Glutamatergic neuron (in vitro differentiated cells): ENCODE data around the gene ABCD3. TPM values are rescaled to one million over a fixed set of nuclear protein-coding genes. Genes with fewer than 3 reads are reported as not detected.

Source experiments
- DNase-seq: peaks from one replicate; pipeline ENCODE4 v3.0.0; 2022
- H3K27ac Mint-ChIP-seq: one replicate; pipeline ENCODE4 v1.8.0; 2020; ENCODE audit warnings: mild to moderate bottlenecking, mixed read lengths, inconsistent platforms; ENCODE audit not compliant: unreplicated experiment
- H3K27me3 Mint-ChIP-seq: one replicate; pipeline ENCODE4 v1.8.0; 2020; ENCODE audit warnings: mild to moderate bottlenecking, moderate library complexity, mixed read lengths, inconsistent platforms; ENCODE audit not compliant: unreplicated experiment
- H3K36me3 Mint-ChIP-seq: one replicate; pipeline ENCODE4 v1.8.0; 2020; ENCODE audit warnings: mild to moderate bottlenecking, mixed read lengths, inconsistent platforms; ENCODE audit not compliant: unreplicated experiment
- H3K4me1 Mint-ChIP-seq: one replicate; pipeline ENCODE4 v1.8.0; 2020; ENCODE audit warnings: mild to moderate bottlenecking, low read depth, mixed read lengths, inconsistent platforms; ENCODE audit not compliant: unreplicated experiment
- H3K4me3 Mint-ChIP-seq: one replicate; pipeline ENCODE4 v1.8.0; 2020; ENCODE audit warnings: mild to moderate bottlenecking, mixed read lengths, inconsistent platforms; ENCODE audit not compliant: unreplicated experiment
- H3K9me3 Mint-ChIP-seq: one replicate; pipeline ENCODE4 v1.8.0; 2020; ENCODE audit warnings: mild to moderate bottlenecking, moderate library complexity, mixed read lengths, inconsistent platforms; ENCODE audit not compliant: unreplicated experiment
- CTCF ChIP-seq: fragments of 200-600 bp; sonication (generic); IDR thresholded peaks from one replicate; pipeline ENCODE4 v1.5.0; 2021; ENCODE audit not compliant: partially characterized antibody, unreplicated experiment
- total RNA-seq: library from RNA; stranded (reverse); fragmentation: NEBNext Ultra II Directional; extraction: Animal tissue kit (Norgen Biotek cat#: 25700); gene quantifications from one replicate; pipeline ENCODE4 v1.2.1, GENCODE V29; 2021; ENCODE audit not compliant: unreplicated experiment

ABCD3 gene
- total RNA-seq, 1 donor from 2014 or later = 26.0 TPM

GRCh38 chr1:94550800-94551241, 132.6 kb downstream of the ABCD3 start:
- Mint-ChIP-seq H3K9me3 (peaks cover 2% of the 10 kb centered on the region), H3K27ac (peak overlapping the region; percentile 57), H3K27me3 (peaks cover 5% of the 10 kb centered on the region), H3K4me1 (peaks cover 53% of the 10 kb centered on the region), H3K4me3 (peak overlapping the region; percentile 21), H3K36me3 (no peaks in the 10 kb centered on the region)
- no peak for DNase-seq
- no peak for TF ChIP-seq CTCF

GRCh38 chr1:94551449-94551848, 133.3 kb downstream of the ABCD3 start:
- peaks cover 2% of the 10 kb centered on the region for H3K9me3 Mint-ChIP-seq
- no peak for TF ChIP-seq CTCF
- DNase-seq = no peak
- H3K4me3 Mint-ChIP-seq = peak overlapping the region; percentile 21
- peaks cover 53% of the 10 kb centered on the region for H3K4me1 Mint-ChIP-seq
- peaks cover 5% of the 10 kb centered on the region for H3K27me3 Mint-ChIP-seq
- no peak overlapping the region for H3K27ac Mint-ChIP-seq
- no peaks in the 10 kb centered on the region for H3K36me3 Mint-ChIP-seq

GRCh38 chr1:94552071-94552586, 133.9 kb downstream of the ABCD3 start:
- Mint-ChIP-seq H3K36me3 (no peaks in the 10 kb centered on the region), H3K9me3 (peaks cover 2% of the 10 kb centered on the region), H3K27me3 (peaks cover 5% of the 10 kb centered on the region), H3K27ac (no peak overlapping the region), H3K4me1 (peaks cover 53% of the 10 kb centered on the region), H3K4me3 (no peak overlapping the region)
- TF ChIP-seq CTCF = no peak
- no peak for DNase-seq

- H3K27me3 Mint-ChIP-seq = peaks cover 5% of the 10 kb centered on the region
- H3K4me1 Mint-ChIP-seq = peaks cover 55% of the 10 kb centered on the region
- no peaks in the 10 kb centered on the region for H3K36me3 Mint-ChIP-seq
- peaks cover 2% of the 10 kb centered on the region for H3K9me3 Mint-ChIP-seq
- TF ChIP-seq CTCF = no peak
- no peak overlapping the region for H3K27ac Mint-ChIP-seq
- DNase-seq = no peak
- peak overlapping the region; percentile 30 for H3K4me3 Mint-ChIP-seq
Observed at GRCh38 chr1:94553323-94553730, 135.1 kb downstream of the ABCD3 start.

- H3K4me1 Mint-ChIP-seq = peaks cover 56% of the 10 kb centered on the region
- H3K4me3 Mint-ChIP-seq = no peak overlapping the region
- H3K9me3 Mint-ChIP-seq = peaks cover 2% of the 10 kb centered on the region
Observed at GRCh38 chr1:94553931-94554330, 135.7 kb downstream of the ABCD3 start.

More at GRCh38 chr1:94553931-94554330, 135.7 kb downstream of the ABCD3 start:
- no peak for TF ChIP-seq CTCF
- no peak for DNase-seq
- Mint-ChIP-seq H3K27me3 (peaks cover 5% of the 10 kb centered on the region), H3K27ac (peak overlapping the region; percentile 74), H3K36me3 (no peaks in the 10 kb centered on the region)
